GM18867 (cell line): ENCODE results near the gene TSPAN6.

ENCODE experiments used
- ATAC-seq: cut with Tn5 transposase; IDR thresholded peaks from one replicate; pipeline ENCODE4 v1.9.1; 2021; ENCODE audit warnings: mild to moderate bottlenecking, moderate library complexity; ENCODE audit not compliant: unreplicated experiment

Gene TSPAN6

GRCh38 chrX:100636321-100636991 is at the start of gene TSPAN6:
Gene TSPAN6, minus strand, starts transcription at chrX:100636806. Its CDS starts 112 bp downstream, at chrX:100636694.
- peak; percentile 92 for ATAC-seq

- no peak for ATAC-seq
Measured at GRCh38 chrX:100685997-100686305, 49.3 kb upstream of the TSPAN6 start.

- ATAC-seq, result peak; percentile 73
Measured at GRCh38 chrX:100685284-100685996, 48.8 kb upstream of the TSPAN6 start.

GRCh38 chrX:100682939-100683338 is 46.3 kb upstream of the TSPAN6 start:
- no peak for ATAC-seq

GRCh38 chrX:100681599-100681998 is 45.0 kb upstream of the TSPAN6 start:
- no peak for ATAC-seq

- no peak for ATAC-seq
Measured at GRCh38 chrX:100680756-100681155, 44.1 kb upstream of the TSPAN6 start.

GRCh38 chrX:100677611-100678181 is 41.1 kb upstream of the TSPAN6 start:
- no peak for ATAC-seq

- no peak for ATAC-seq
Measured at GRCh38 chrX:100674705-100675104, 38.1 kb upstream of the TSPAN6 start.

GRCh38 chrX:100673397-100673953 is 36.9 kb upstream of the TSPAN6 start:
- no peak for ATAC-seq

- no peak for ATAC-seq
Measured at GRCh38 chrX:100672966-100673365, 36.4 kb upstream of the TSPAN6 start.

GRCh38 chrX:100663642-100664041 is 27.0 kb upstream of the TSPAN6 start:
- ATAC-seq, result no peak

GRCh38 chrX:100662796-100663195 is 26.2 kb upstream of the TSPAN6 start:
- ATAC-seq, result no peak

GRCh38 chrX:100662170-100662569 is 25.6 kb upstream of the TSPAN6 start:
- ATAC-seq, result no peak

GRCh38 chrX:100659431-100660137 is 23.0 kb upstream of the TSPAN6 start:
- no peak for ATAC-seq

- ATAC-seq, result no peak
Measured at GRCh38 chrX:100658941-100659381, 22.4 kb upstream of the TSPAN6 start.

GRCh38 chrX:100654261-100654660 is 17.7 kb upstream of the TSPAN6 start:
- no peak for ATAC-seq

- no peak for ATAC-seq
Measured at GRCh38 chrX:100652266-100652665, 15.7 kb upstream of the TSPAN6 start.

- ATAC-seq, result no peak
Measured at GRCh38 chrX:100650841-100651240, 14.2 kb upstream of the TSPAN6 start.

GRCh38 chrX:100649550-100650356 is 13.1 kb upstream of the TSPAN6 start:
- no peak for ATAC-seq
